ENCODE measurements around the gene PABPC1L2B.
"Not testable (repeated sequence)": the region's sequence is repeated elsewhere in the genome, so short reads cannot be mapped to it uniquely, and the experiment has no call there.

PABPC1L2B gene

GRCh38 chrX:73002733-73003132, at the start of gene PABPC1L2B:
Gene PABPC1L2B, plus strand, starts transcription at chrX:73002939. Its CDS starts 704 bp downstream, at chrX:73003643.
- not testable (repeated sequence) for DNase-seq (ENCODE audit: low read depth in 2 of 2)

- not testable (repeated sequence) for DNase-seq (ENCODE audit: low read depth in 2 of 2)
Measured at GRCh38 chrX:72959971-72960370, 42.8 kb upstream of the PABPC1L2B start.

GRCh38 chrX:72971859-72972258, 30.9 kb upstream of the PABPC1L2B start:
- not testable (repeated sequence) for DNase-seq (ENCODE audit: low read depth in 2 of 2)

GRCh38 chrX:72974885-72975284, 27.9 kb upstream of the PABPC1L2B start:
- not testable (repeated sequence) for DNase-seq (ENCODE audit: low read depth in 2 of 2)

- DNase-seq (ENCODE audit: low read depth in 2 of 2): not testable (repeated sequence)
Measured at GRCh38 chrX:72980894-72981469, 21.8 kb upstream of the PABPC1L2B start.

- not testable (repeated sequence) for DNase-seq (ENCODE audit: low read depth in 2 of 2)
Measured at GRCh38 chrX:73004032-73004431, 1.3 kb downstream of the PABPC1L2B start.

GRCh38 chrX:73021361-73022092, 18.8 kb downstream of the PABPC1L2B start:
- DNase-seq (ENCODE audit: low read depth in 2 of 2): no peak

- DNase-seq (ENCODE audit: low read depth in 2 of 2): not testable (repeated sequence)
Measured at GRCh38 chrX:73022093-73022445, 19.3 kb downstream of the PABPC1L2B start.

GRCh38 chrX:73028876-73029275, 26.1 kb downstream of the PABPC1L2B start:
- no peak for DNase-seq (ENCODE audit: low read depth in 2 of 2)

Data from stimulated activated CD8-positive, alpha-beta memory T cell treated with anti-CD3 and anti-CD28 coated beads, Interleukin-2, amount 100 ng/mL, for 48 hours (primary cell).